ENCODE results near the gene FAM180A. TPM values are rescaled to one million over a fixed set of nuclear protein-coding genes. Genes with fewer than 3 reads are reported as not detected.

The FAM180A gene
- total RNA-seq, 4 donors from 2014 or later: 0.83 to 9.4 (median 1.7) TPM

GRCh38 chr7:135687466-135687865 lies 61.1 kb downstream of the FAM180A start:
- H3K27me3 ChIP-seq: no peaks in the 10 kb centered on the region
- no peak overlapping the region for H3K4me3 ChIP-seq
- no peak for DNase-seq (ENCODE audit: extremely low spot score)
- peaks cover 0 to 58% (median 31%) of the 10 kb centered on the region in 4 donors for H3K36me3 ChIP-seq
- intact Hi-C loops (cut with DNase I): no loop called here
- 0% methylated on average over 1 of the region's 1 CpG for WGBS
- H3K9me3 ChIP-seq: no peaks in the 10 kb centered on the region
- H3K27ac ChIP-seq (replicated peaks in 1 of 4): no peak overlapping the region
- H3K4me1 ChIP-seq: peaks cover 3 to 16% (median 11%) of the 10 kb centered on the region in 4 donors
- TF ChIP-seq POLR2A (IDR thresholded peaks at IDR 0.05; ENCODE audit: low read depth): no peak
- no peak for TF ChIP-seq CTCF (IDR thresholded peaks at IDR 0.05)
- TF ChIP-seq EP300 (IDR thresholded peaks at IDR 0.05): no peak
- TF ChIP-seq POLR2AphosphoS5 (IDR thresholded peaks at IDR 0.05): no peak

GRCh38 chr7:135685306-135686084 lies 63.1 kb downstream of the FAM180A start:
- peaks cover 16 to 28% (median 20%) of the 10 kb centered on the region in 4 donors for H3K4me1 ChIP-seq
- no peaks in the 10 kb centered on the region for H3K27me3 ChIP-seq
- DNase-seq (ENCODE audit: extremely low spot score): no peak
- TF ChIP-seq EP300 (IDR thresholded peaks at IDR 0.05) (no peak), POLR2AphosphoS5 (IDR thresholded peaks at IDR 0.05) (no peak), POLR2A (IDR thresholded peaks at IDR 0.05; ENCODE audit: low read depth) (no peak)
- H3K27ac ChIP-seq (replicated peaks in 1 of 4): no peak overlapping the region
- H3K9me3 ChIP-seq: no peaks in the 10 kb centered on the region
- H3K36me3 ChIP-seq: peaks cover 0 to 44% (median 19%) of the 10 kb centered on the region in 4 donors
- WGBS: 90% methylated on average over 9 of the region's 9 CpGs
- H3K4me3 ChIP-seq: no peak overlapping the region
- intact Hi-C loops (cut with DNase I): no loop called here

- peaks cover 0 to 40% (median 18%) of the 10 kb centered on the region in 4 donors for H3K36me3 ChIP-seq
- H3K4me3 ChIP-seq: no peak overlapping the region
- no peak for DNase-seq (ENCODE audit: extremely low spot score)
- intact Hi-C loops (cut with DNase I): no loop called here
- no peak overlapping the region for H3K27ac ChIP-seq (replicated peaks in 1 of 4)
- 87% methylated on average over 5 of the region's 5 CpGs for WGBS
- H3K9me3 ChIP-seq: no peaks in the 10 kb centered on the region
- H3K4me1 ChIP-seq: peaks cover 16 to 28% (median 20%) of the 10 kb centered on the region in 4 donors
- H3K27me3 ChIP-seq: no peaks in the 10 kb centered on the region
- TF ChIP-seq CTCF (IDR thresholded peaks at IDR 0.05) (no peak), POLR2A (IDR thresholded peaks at IDR 0.05; ENCODE audit: low read depth) (no peak), EP300 (IDR thresholded peaks at IDR 0.05) (no peak), POLR2AphosphoS5 (IDR thresholded peaks at IDR 0.05) (no peak)
Observed at GRCh38 chr7:135684699-135685098, 63.9 kb downstream of the FAM180A start.

GRCh38 chr7:135684136-135684535 lies 64.5 kb downstream of the FAM180A start:
- H3K27ac ChIP-seq (replicated peaks in 1 of 4): no peak overlapping the region
- TF ChIP-seq POLR2A (IDR thresholded peaks at IDR 0.05; ENCODE audit: low read depth) (no peak), EP300 (IDR thresholded peaks at IDR 0.05) (no peak), CTCF (IDR thresholded peaks at IDR 0.05) (no peak), POLR2AphosphoS5 (IDR thresholded peaks at IDR 0.05) (no peak)
- H3K36me3 ChIP-seq: peaks cover 0 to 34% (median 12%) of the 10 kb centered on the region in 4 donors
- no peaks in the 10 kb centered on the region for H3K27me3 ChIP-seq
- WGBS: 83% methylated on average over 2 of the region's 3 CpGs
- no peaks in the 10 kb centered on the region for H3K9me3 ChIP-seq
- intact Hi-C loops (cut with DNase I): no loop called here
- peaks cover 20 to 28% (median 22%) of the 10 kb centered on the region in 4 donors for H3K4me1 ChIP-seq
- no peak overlapping the region for H3K4me3 ChIP-seq
- DNase-seq (ENCODE audit: extremely low spot score): no peak

- intact Hi-C loops (cut with DNase I): no loop called here
- H3K27ac ChIP-seq (replicated peaks in 1 of 4): no peak overlapping the region
- peaks cover 21 to 32% (median 27%) of the 10 kb centered on the region in 4 donors for H3K4me1 ChIP-seq
Observed at GRCh38 chr7:135683609-135684008, 65.0 kb downstream of the FAM180A start.

More at GRCh38 chr7:135683609-135684008, 65.0 kb downstream of the FAM180A start:
- Histone ChIP-seq H3K4me3 (no peak overlapping the region), H3K9me3 (no peaks in the 10 kb centered on the region), H3K36me3 (peaks cover 0 to 30% (median 8%) of the 10 kb centered on the region in 4 donors), H3K27me3 (no peaks in the 10 kb centered on the region)
- DNase-seq (ENCODE audit: extremely low spot score): no peak
- 89% methylated on average over 3 of the region's 3 CpGs for WGBS
- no peak for TF ChIP-seq POLR2AphosphoS5 (IDR thresholded peaks at IDR 0.05)
- no peak for TF ChIP-seq POLR2A (IDR thresholded peaks at IDR 0.05; ENCODE audit: low read depth)
- no peak for TF ChIP-seq CTCF (IDR thresholded peaks at IDR 0.05)

All from esophagus muscularis mucosa (tissue), 4 donors.